Effector memory CD4-positive, alpha-beta T cell (primary cell): ENCODE results near the gene CDH23.

Source experiments
- DNase-seq, 3 donors: peaks; one replicate each; pipeline ENCODE4 v3.0.0-alpha.2; 2020
- H3K27ac ChIP-seq: 2 replicates; pipeline ENCODE4 v1.7.0; 2013; ENCODE audit warnings: mild to moderate bottlenecking, low read length, moderate library complexity; ENCODE audit not compliant: insufficient read depth, poor library complexity, severe bottlenecking
- H3K27me3 ChIP-seq: replicated peaks from 2 replicates; pipeline ENCODE4 v1.7.0; 2013; ENCODE audit warnings: mild to moderate bottlenecking, low read length; ENCODE audit not compliant: insufficient read depth, control insufficient read depth, poor library complexity, severe bottlenecking
- H3K36me3 ChIP-seq: 2 replicates; pipeline ENCODE4 v1.7.0; 2013; ENCODE audit warnings: mild to moderate bottlenecking, low read length, moderate library complexity; ENCODE audit not compliant: control insufficient read depth, insufficient read depth
- H3K4me1 ChIP-seq: 2 replicates; pipeline ENCODE4 v1.7.0; 2013; ENCODE audit warnings: low read length, mild to moderate bottlenecking; ENCODE audit not compliant: control insufficient read depth, insufficient read depth, poor library complexity, severe bottlenecking
- H3K4me3 ChIP-seq: 2 replicates; pipeline ENCODE4 v1.7.0; 2013; ENCODE audit warnings: low read length, low read depth, mild to moderate bottlenecking; ENCODE audit not compliant: insufficient read depth, poor library complexity, severe bottlenecking
- H3K9me3 ChIP-seq: 2 replicates; pipeline ENCODE4 v1.7.0; 2013; ENCODE audit warnings: mild to moderate bottlenecking, low read length, moderate library complexity; ENCODE audit not compliant: control insufficient read depth

CDH23 gene

GRCh38 chr10:71646037-71646436 lies 249.3 kb downstream of the CDH23 start:
- no peaks in the 10 kb centered on the region for H3K27me3 ChIP-seq
- H3K9me3 ChIP-seq, result no peaks in the 10 kb centered on the region
- H3K4me3 ChIP-seq, result no peak overlapping the region
- H3K36me3 ChIP-seq, result no peaks in the 10 kb centered on the region
- H3K27ac ChIP-seq, result no peak overlapping the region
- no peaks in the 10 kb centered on the region for H3K4me1 ChIP-seq
- no peak for DNase-seq

DNA sequence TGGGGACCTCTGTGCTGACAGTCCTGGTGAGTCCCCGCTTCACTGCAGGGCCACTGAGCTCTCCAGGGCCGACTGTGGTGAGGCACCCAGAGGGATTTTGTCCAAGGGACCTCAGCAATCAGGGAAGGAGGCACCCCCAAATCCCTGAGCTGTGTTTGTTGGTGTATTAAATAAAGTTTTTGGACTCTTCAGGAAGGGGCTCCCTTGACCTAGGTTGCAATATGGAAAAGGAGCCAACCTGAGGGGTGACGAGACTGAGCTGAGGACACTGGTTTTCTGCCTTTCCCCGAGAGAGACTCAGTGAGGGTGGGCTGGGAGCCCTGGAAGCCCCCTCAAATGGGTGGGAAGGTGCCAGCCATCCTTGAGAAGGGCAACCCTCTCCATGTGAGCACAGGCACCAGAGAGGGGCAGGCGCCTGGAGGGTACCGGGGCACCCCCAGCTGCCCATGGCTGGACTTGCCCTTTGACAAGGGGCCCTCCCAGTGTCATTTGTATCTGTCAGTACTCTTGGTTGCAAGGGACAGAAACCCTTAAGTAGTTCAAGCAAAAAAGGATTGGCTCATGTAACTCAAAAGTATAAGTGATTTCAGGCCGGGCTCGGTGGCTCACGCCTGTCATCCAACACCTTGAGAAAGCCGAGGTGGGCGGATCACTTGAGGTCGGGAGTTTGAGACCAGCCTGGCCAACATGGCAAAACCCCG lies 250.0 kb downstream of the CDH23 start:
- H3K27me3 ChIP-seq, result no peaks in the 10 kb centered on the region
- H3K4me1 ChIP-seq, result no peaks in the 10 kb centered on the region
- H3K36me3 ChIP-seq, result no peaks in the 10 kb centered on the region
- DNase-seq, result no peak
- H3K4me3 ChIP-seq, result no peak overlapping the region
- H3K27ac ChIP-seq, result no peak overlapping the region
- H3K9me3 ChIP-seq, result no peaks in the 10 kb centered on the region

- no peaks in the 10 kb centered on the region for H3K9me3 ChIP-seq
- H3K36me3 ChIP-seq, result no peaks in the 10 kb centered on the region
- H3K4me1 ChIP-seq, result no peaks in the 10 kb centered on the region
- no peak for DNase-seq
- H3K27ac ChIP-seq, result no peak overlapping the region
- no peaks in the 10 kb centered on the region for H3K27me3 ChIP-seq
- no peak overlapping the region for H3K4me3 ChIP-seq
These were observed 251.0 kb downstream of the CDH23 start for GRCh38 chr10:71647526-71648253.

DNA sequence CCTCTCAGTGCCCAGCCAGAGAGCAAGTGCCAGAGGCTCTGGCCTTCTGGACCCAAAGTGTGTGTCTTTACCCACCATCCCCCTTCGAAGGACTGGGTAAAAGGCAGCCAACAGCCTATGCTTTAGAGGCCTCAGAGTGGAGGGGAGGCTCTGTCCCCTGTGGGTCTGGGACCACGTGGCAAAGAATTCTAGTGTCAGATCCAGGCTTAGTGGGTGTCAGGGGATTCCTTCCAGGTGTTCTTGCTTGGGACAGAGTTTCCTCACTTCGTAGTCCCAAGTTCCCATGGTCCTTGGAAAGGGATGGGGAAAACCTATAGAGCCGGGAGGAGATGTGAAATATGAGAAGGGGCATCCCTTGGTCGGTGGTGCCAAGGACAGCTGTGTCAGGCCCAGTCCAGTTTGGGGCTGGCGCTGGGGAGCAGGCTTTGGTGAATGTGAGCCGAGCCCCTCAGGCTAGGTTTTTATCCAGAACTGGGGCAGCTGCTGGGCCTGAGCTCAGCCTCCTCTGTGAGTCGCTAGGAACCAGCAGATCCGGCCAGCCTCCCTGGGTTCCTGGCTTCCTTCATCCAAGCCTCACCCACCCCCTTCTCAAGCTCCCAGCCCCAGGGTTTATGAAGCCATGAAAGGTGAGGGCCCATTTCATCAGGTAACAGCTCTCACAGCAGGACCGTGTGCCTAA lies 251.7 kb downstream of the CDH23 start:
- Histone ChIP-seq H3K9me3 (no peaks in the 10 kb centered on the region), H3K27ac (no peak overlapping the region), H3K4me3 (no peak overlapping the region), H3K27me3 (no peaks in the 10 kb centered on the region), H3K4me1 (no peaks in the 10 kb centered on the region), H3K36me3 (no peaks in the 10 kb centered on the region)
- no peak for DNase-seq

GRCh38 chr10:71648933-71649320 lies 252.2 kb downstream of the CDH23 start:
- DNase-seq, result no peak
- no peak overlapping the region for H3K27ac ChIP-seq
- no peaks in the 10 kb centered on the region for H3K36me3 ChIP-seq
- H3K27me3 ChIP-seq, result no peaks in the 10 kb centered on the region
- H3K4me3 ChIP-seq, result no peak overlapping the region
- no peaks in the 10 kb centered on the region for H3K4me1 ChIP-seq
- no peaks in the 10 kb centered on the region for H3K9me3 ChIP-seq

- Histone ChIP-seq H3K27ac (no peak overlapping the region), H3K27me3 (no peaks in the 10 kb centered on the region)
These were observed 252.9 kb downstream of the CDH23 start for GRCh38 chr10:71649631-71650030.

DNA sequence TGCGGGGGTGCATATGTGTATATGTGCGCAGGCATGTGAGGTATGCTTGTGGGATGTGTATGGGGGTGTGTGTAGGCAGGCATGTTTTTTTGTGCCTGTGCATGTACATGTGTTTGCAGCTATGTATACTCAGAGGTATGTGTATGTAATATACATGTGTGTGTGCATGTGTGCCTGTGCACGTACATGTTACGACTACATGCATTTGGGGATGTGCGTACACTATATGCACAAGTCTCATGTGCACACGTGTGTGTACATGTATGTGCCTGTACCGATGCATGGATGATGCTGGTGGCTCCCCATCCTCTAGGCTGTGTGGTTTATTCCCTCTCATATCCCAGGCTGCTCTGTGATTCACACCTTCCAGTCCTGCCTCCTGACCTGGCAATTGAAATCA lies 253.7 kb downstream of the CDH23 start:
- no peaks in the 10 kb centered on the region for H3K4me1 ChIP-seq
- H3K4me3 ChIP-seq, result no peak overlapping the region
- H3K27ac ChIP-seq, result no peak overlapping the region
- H3K27me3 ChIP-seq, result no peaks in the 10 kb centered on the region
- no peaks in the 10 kb centered on the region for H3K36me3 ChIP-seq
- no peak for DNase-seq
- no peaks in the 10 kb centered on the region for H3K9me3 ChIP-seq

More at GRCh38 chr10:71649631-71650030, 252.9 kb downstream of the CDH23 start:
- Histone ChIP-seq H3K4me1 (no peaks in the 10 kb centered on the region), H3K9me3 (no peaks in the 10 kb centered on the region), H3K36me3 (no peaks in the 10 kb centered on the region), H3K4me3 (no peak overlapping the region)
- DNase-seq, result no peak

- Histone ChIP-seq H3K27ac (no peak overlapping the region), H3K9me3 (no peaks in the 10 kb centered on the region), H3K27me3 (no peaks in the 10 kb centered on the region), H3K4me3 (no peak overlapping the region), H3K4me1 (no peaks in the 10 kb centered on the region), H3K36me3 (no peaks in the 10 kb centered on the region)
- DNase-seq, result no peak
These were observed 254.7 kb downstream of the CDH23 start for GRCh38 chr10:71651428-71651827.

DNA sequence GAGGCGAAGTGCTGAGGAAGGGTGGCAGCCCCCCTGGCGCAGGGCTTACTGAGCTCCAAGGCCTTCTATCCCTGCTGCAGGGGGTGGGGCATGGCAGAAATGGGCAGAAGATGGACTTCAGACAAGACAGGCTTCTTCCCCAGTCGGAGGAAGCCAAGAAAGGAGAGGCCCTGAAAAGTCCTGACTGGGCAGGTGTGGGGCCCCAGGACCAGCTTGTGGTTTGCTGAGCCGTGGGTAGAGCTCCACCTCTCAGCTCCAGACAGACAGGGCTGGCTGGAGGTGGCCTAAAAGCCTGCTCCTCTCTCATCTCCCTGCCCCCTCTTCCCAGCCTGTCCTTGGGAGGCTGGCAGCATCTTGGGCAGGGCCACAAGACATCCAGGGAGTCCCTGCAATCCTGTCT lies 255.2 kb downstream of the CDH23 start:
- Histone ChIP-seq H3K4me3 (no peak overlapping the region), H3K27ac (no peak overlapping the region), H3K9me3 (no peaks in the 10 kb centered on the region), H3K4me1 (no peaks in the 10 kb centered on the region), H3K27me3 (no peaks in the 10 kb centered on the region), H3K36me3 (no peaks in the 10 kb centered on the region)
- no peak for DNase-seq

- H3K4me1 ChIP-seq, result no peaks in the 10 kb centered on the region
- no peaks in the 10 kb centered on the region for H3K9me3 ChIP-seq
- H3K36me3 ChIP-seq, result no peaks in the 10 kb centered on the region
- no peaks in the 10 kb centered on the region for H3K27me3 ChIP-seq
- no peak overlapping the region for H3K27ac ChIP-seq
- no peak overlapping the region for H3K4me3 ChIP-seq
- DNase-seq, result no peak
These were observed 256.3 kb downstream of the CDH23 start for GRCh38 chr10:71653044-71653443.
